HepG2 (cell line): Measurements from ENCODE around the gene MYL9. TPM values are rescaled to one million over a fixed set of nuclear protein-coding genes. Genes with fewer than 3 reads are reported as not detected.

ENCODE experiments used
- EP300 ChIP-seq, 3 experiments: sonication (generic) in 1 of 3; formaldehyde crosslinking in 1 of 3; IDR thresholded peaks; 2 replicates each; pipeline versions ENCODE4 v1.5.1 to v1.6.1; 2011 to 2020; ENCODE audit warnings: low read depth in 2 of 3, low read length in 2 of 3, borderline replicate concordance in 1 of 3, improper control_type of control experiment in 1 of 3, mild to moderate bottlenecking in 1 of 3, missing genetic modification reagents in 1 of 3, moderate library complexity in 1 of 3
- FOXJ3 ChIP-seq: sonication (generic); formaldehyde crosslinking; IDR thresholded peaks from 2 replicates; pipeline ENCODE4 v1.4.0; 2020; ENCODE audit warnings: missing genetic modification reagents, mild to moderate bottlenecking, borderline replicate concordance
- NFIB ChIP-seq: sonication (generic); formaldehyde crosslinking; IDR thresholded peaks from 2 replicates; pipeline ENCODE4 v1.9.0; 2021; ENCODE audit warnings: missing genetic modification reagents, mild to moderate bottlenecking, borderline replicate concordance
- TBX2 ChIP-seq: sonication (generic); formaldehyde crosslinking; IDR thresholded peaks from 2 replicates; pipeline ENCODE4 v1.5.0; 2020; ENCODE audit warnings: missing genetic modification reagents, mild to moderate bottlenecking, borderline replicate concordance
- WIZ ChIP-seq: sonication (generic); formaldehyde crosslinking; IDR thresholded peaks from 2 replicates; pipeline ENCODE4 v1.5.1; 2020; ENCODE audit warnings: mild to moderate bottlenecking, missing genetic modification reagents
- ZNF124 ChIP-seq: sonication (generic); formaldehyde crosslinking; IDR thresholded peaks from 2 replicates; pipeline ENCODE4 v1.4.0; 2020; ENCODE audit warnings: missing genetic modification reagents
- ZNF44 ChIP-seq: sonication (generic); formaldehyde crosslinking; IDR thresholded peaks from 2 replicates; pipeline ENCODE4 v1.5.1; 2020; ENCODE audit warnings: mild to moderate bottlenecking, missing genetic modification reagents
- ZNF614 ChIP-seq: IDR thresholded peaks from 2 replicates; pipeline ENCODE4 v1.6.1; 2018; ENCODE audit warnings: missing biosample characterization, missing genetic modification reagents, inconsistent platforms, borderline replicate concordance
- ZNF788 ChIP-seq: sonication (generic); formaldehyde crosslinking; IDR thresholded peaks from 2 replicates; pipeline ENCODE4 v1.5.0; 2020; ENCODE audit warnings: mild to moderate bottlenecking, missing genetic modification reagents, borderline replicate concordance
- polyA plus RNA-seq, 8 experiments: library from polyadenylated mRNA; depleted of rRNA in 3 of 8; stranded (reverse) in 7 of 8; unstranded in 1 of 8; fragments of >200 nt; fragmentation: Illumina TruSeq in 4 of 8; extraction: Trizol in 4 of 8; gene quantifications; 2 replicates each; pipeline versions ENCODE4 v1.2.1 to v1.2.3, GENCODE V29; 2011 to 2016; ENCODE audit warnings: low read depth in 4 of 8, missing spikeins in 1 of 8, mixed read lengths in 1 of 8; ENCODE audit not compliant: insufficient read depth in 1 of 8
- total RNA-seq, 5 experiments: library from RNA; depleted of rRNA; stranded (reverse); fragments of >200 nt; fragmentation: Illumina TruSeq; extraction: Trizol; gene quantifications; 2 replicates each; pipeline ENCODE4 v1.2.3, GENCODE V29; 2016; ENCODE audit warnings: low read depth in 1 of 5
- TF ChIP-seq, protein P1 (sequence below): sonication (generic); formaldehyde crosslinking; IDR thresholded peaks from 2 replicates; pipeline ENCODE4 v1.4.0; 2020; ENCODE audit warnings: missing genetic modification reagents
- TF ChIP-seq, protein P2 (sequence below): sonication (generic); formaldehyde crosslinking; IDR thresholded peaks from 2 replicates; pipeline ENCODE4 v1.5.1; 2020; ENCODE audit warnings: mild to moderate bottlenecking, missing genetic modification reagents, moderate library complexity
- TF ChIP-seq, protein P3 (sequence below): sonication (generic); formaldehyde crosslinking; IDR thresholded peaks from 2 replicates; pipeline ENCODE4 v1.4.0; 2020; ENCODE audit warnings: missing genetic modification reagents, borderline replicate concordance
- TF ChIP-seq, protein P4 (sequence below): sonication (generic); formaldehyde crosslinking; IDR thresholded peaks from 2 replicates; pipeline ENCODE4 v1.5.0; 2020; ENCODE audit warnings: missing genetic modification reagents
- TF ChIP-seq, protein P5 (sequence below): sonication (generic); formaldehyde crosslinking; IDR thresholded peaks from 2 replicates; pipeline ENCODE4 v1.8.0; 2022; ENCODE audit warnings: missing genetic modification reagents, mild to moderate bottlenecking, moderate library complexity, borderline replicate concordance

The MYL9 gene
- total and polyA plus RNA-seq, 2 of the 13 experiments (the other 11 are each of a cell fraction or from before 2014, with no cell fraction given): 0.87 to 2.2 TPM

DNA sequence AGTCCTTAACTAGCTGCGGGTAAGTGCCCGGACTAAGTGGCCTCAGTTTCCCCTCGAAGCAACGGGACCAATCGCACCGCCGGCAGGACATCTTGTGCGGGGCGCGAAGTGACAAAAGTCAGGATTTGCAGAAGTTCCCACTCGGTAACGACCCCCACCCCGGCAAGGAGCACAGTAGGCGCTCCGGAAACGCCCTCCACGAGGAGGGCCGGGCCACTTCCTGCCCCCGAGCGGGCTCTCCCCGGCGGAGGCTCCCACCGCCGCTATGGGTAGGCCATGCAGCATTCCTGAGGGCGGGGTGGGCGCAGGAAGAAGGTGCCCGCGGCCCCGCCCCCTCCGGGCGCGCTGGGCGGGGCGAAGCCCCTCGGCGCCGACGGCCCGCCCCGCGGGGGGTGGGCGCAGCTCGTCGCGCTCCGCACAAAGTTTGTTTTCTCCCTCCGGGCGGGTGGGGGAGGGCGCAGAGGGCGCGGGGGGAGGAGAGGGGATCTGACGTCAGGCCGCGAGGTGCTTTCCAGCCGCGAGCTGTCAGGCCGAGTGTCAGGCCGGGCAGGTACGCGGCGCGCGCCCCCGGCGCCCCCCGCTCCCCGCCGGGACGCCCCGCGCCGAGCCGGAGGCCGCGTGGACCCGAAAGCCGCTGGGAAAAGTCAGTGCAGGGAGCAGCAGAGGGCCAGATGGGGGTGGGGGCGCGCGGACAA is 31.9 kb downstream of the MYL9 start, which contains the start of gene TGIF2 (continued):
- TF ChIP-seq, protein P1, sequence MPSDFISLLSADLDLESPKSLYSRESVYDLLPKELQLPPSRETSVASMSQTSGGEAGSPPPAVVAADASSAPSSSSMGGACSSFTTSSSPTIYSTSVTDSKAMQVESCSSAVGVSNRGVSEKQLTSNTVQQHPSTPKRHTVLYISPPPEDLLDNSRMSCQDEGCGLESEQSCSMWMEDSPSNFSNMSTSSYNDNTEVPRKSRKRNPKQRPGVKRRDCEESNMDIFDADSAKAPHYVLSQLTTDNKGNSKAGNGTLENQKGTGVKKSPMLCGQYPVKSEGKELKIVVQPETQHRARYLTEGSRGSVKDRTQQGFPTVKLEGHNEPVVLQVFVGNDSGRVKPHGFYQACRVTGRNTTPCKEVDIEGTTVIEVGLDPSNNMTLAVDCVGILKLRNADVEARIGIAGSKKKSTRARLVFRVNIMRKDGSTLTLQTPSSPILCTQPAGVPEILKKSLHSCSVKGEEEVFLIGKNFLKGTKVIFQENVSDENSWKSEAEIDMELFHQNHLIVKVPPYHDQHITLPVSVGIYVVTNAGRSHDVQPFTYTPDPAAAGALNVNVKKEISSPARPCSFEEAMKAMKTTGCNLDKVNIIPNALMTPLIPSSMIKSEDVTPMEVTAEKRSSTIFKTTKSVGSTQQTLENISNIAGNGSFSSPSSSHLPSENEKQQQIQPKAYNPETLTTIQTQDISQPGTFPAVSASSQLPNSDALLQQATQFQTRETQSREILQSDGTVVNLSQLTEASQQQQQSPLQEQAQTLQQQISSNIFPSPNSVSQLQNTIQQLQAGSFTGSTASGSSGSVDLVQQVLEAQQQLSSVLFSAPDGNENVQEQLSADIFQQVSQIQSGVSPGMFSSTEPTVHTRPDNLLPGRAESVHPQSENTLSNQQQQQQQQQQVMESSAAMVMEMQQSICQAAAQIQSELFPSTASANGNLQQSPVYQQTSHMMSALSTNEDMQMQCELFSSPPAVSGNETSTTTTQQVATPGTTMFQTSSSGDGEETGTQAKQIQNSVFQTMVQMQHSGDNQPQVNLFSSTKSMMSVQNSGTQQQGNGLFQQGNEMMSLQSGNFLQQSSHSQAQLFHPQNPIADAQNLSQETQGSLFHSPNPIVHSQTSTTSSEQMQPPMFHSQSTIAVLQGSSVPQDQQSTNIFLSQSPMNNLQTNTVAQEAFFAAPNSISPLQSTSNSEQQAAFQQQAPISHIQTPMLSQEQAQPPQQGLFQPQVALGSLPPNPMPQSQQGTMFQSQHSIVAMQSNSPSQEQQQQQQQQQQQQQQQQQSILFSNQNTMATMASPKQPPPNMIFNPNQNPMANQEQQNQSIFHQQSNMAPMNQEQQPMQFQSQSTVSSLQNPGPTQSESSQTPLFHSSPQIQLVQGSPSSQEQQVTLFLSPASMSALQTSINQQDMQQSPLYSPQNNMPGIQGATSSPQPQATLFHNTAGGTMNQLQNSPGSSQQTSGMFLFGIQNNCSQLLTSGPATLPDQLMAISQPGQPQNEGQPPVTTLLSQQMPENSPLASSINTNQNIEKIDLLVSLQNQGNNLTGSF (CRISPR knock-in tag): peak; percentile 77; the same call in 1 of the 2 replicates
- peak; percentile 37 to 44 for TF ChIP-seq EP300 (IDR thresholded peaks at IDR 0.05; ENCODE audit: low read depth in 2 of 2, low read length in 2 of 2)
- TF ChIP-seq EP300 (CRISPR knock-in tag; IDR thresholded peaks at IDR 0.05; ENCODE audit: borderline replicate concordance): peak; percentile 59; the same call in 1 of the 2 replicates
- TF ChIP-seq ZNF124 (CRISPR knock-in tag): peak; percentile 43; the same call in 1 of the 2 replicates
- TF ChIP-seq, protein P2, sequence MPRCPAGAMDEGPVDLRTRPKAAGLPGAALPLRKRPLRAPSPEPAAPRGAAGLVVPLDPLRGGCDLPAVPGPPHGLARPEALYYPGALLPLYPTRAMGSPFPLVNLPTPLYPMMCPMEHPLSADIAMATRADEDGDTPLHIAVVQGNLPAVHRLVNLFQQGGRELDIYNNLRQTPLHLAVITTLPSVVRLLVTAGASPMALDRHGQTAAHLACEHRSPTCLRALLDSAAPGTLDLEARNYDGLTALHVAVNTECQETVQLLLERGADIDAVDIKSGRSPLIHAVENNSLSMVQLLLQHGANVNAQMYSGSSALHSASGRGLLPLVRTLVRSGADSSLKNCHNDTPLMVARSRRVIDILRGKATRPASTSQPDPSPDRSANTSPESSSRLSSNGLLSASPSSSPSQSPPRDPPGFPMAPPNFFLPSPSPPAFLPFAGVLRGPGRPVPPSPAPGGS (CRISPR knock-in tag): peak; percentile 90
- 0 out of 2 replicates have a peak, but pooled peaks have one; percentile 77 for TF ChIP-seq ZNF614 (CRISPR knock-in tag)
- TF ChIP-seq, protein P3, sequence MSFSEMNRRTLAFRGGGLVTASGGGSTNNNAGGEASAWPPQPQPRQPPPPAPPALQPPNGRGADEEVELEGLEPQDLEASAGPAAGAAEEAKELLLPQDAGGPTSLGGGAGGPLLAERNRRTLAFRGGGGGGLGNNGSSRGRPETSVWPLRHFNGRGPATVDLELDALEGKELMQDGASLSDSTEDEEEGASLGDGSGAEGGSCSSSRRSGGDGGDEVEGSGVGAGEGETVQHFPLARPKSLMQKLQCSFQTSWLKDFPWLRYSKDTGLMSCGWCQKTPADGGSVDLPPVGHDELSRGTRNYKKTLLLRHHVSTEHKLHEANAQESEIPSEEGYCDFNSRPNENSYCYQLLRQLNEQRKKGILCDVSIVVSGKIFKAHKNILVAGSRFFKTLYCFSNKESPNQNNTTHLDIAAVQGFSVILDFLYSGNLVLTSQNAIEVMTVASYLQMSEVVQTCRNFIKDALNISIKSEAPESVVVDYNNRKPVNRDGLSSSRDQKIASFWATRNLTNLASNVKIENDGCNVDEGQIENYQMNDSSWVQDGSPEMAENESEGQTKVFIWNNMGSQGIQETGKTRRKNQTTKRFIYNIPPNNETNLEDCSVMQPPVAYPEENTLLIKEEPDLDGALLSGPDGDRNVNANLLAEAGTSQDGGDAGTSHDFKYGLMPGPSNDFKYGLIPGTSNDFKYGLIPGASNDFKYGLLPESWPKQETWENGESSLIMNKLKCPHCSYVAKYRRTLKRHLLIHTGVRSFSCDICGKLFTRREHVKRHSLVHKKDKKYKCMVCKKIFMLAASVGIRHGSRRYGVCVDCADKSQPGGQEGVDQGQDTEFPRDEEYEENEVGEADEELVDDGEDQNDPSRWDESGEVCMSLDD: no peak; the same call in 1 of the 2 replicates
- TF ChIP-seq ZNF788 (CRISPR knock-in tag): peak; percentile 90; the same call in 1 of the 2 replicates
- TF ChIP-seq, protein P4, sequence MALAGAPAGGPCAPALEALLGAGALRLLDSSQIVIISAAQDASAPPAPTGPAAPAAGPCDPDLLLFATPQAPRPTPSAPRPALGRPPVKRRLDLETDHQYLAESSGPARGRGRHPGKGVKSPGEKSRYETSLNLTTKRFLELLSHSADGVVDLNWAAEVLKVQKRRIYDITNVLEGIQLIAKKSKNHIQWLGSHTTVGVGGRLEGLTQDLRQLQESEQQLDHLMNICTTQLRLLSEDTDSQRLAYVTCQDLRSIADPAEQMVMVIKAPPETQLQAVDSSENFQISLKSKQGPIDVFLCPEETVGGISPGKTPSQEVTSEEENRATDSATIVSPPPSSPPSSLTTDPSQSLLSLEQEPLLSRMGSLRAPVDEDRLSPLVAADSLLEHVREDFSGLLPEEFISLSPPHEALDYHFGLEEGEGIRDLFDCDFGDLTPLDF (CRISPR knock-in tag): no peak
- TF ChIP-seq ZNF44 (CRISPR knock-in tag): peak; percentile 70; the same call in 1 of the 2 replicates
- TF ChIP-seq NFIB (CRISPR knock-in tag): no peak
- peak; percentile 81; the same call in 1 of the 2 replicates for TF ChIP-seq WIZ (CRISPR knock-in tag)
- TF ChIP-seq, protein P5, sequence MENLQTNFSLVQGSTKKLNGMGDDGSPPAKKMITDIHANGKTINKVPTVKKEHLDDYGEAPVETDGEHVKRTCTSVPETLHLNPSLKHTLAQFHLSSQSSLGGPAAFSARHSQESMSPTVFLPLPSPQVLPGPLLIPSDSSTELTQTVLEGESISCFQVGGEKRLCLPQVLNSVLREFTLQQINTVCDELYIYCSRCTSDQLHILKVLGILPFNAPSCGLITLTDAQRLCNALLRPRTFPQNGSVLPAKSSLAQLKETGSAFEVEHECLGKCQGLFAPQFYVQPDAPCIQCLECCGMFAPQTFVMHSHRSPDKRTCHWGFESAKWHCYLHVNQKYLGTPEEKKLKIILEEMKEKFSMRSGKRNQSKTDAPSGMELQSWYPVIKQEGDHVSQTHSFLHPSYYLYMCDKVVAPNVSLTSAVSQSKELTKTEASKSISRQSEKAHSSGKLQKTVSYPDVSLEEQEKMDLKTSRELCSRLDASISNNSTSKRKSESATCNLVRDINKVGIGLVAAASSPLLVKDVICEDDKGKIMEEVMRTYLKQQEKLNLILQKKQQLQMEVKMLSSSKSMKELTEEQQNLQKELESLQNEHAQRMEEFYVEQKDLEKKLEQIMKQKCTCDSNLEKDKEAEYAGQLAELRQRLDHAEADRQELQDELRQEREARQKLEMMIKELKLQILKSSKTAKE (CRISPR knock-in tag): 0 out of 2 replicates have a peak, but pooled peaks have one; percentile 20
- peak; percentile 54 for TF ChIP-seq TBX2 (CRISPR knock-in tag)
- TF ChIP-seq FOXJ3 (CRISPR knock-in tag): no peak
